ENCODE data around the gene ATP6V0A1. TPM values are rescaled to one million over a fixed set of nuclear protein-coding genes. Genes with fewer than 3 reads are reported as not detected.

ATP6V0A1 gene
- total RNA-seq, 4 donors from 2014 or later = 102 to 194 (median 142) TPM

GRCh38 chr17:42428141-42428944 lies 30.3 kb upstream of the ATP6V0A1 start:
- Histone ChIP-seq H3K36me3 (no peaks in the 10 kb centered on the region), H3K27me3 (no peaks in the 10 kb centered on the region), H3K9me3 (no peaks in the 10 kb centered on the region), H3K4me3 (no peak overlapping the region), H3K27ac (peak overlapping the region; percentile 66), H3K4me1 (peaks cover 62% of the 10 kb centered on the region)
- WGBS = 21% methylated on average over 4 of the region's 4 CpGs
- no peak for TF ChIP-seq POLR2AphosphoS5 (IDR thresholded peaks at IDR 0.05)
- no peak for TF ChIP-seq POLR2A (IDR thresholded peaks at IDR 0.05)
- TF ChIP-seq CTCF (IDR thresholded peaks at IDR 0.05) = peak; percentile 60 to 72
- DNase-seq (ENCODE audit: low spot score in 2 of 2) = peak in 1 of 2 donors; percentile 75

- no peaks in the 10 kb centered on the region for H3K36me3 ChIP-seq
- peaks cover 49% of the 10 kb centered on the region for H3K4me1 ChIP-seq
- 57% methylated on average over 3 of the region's 3 CpGs for WGBS
- H3K27me3 ChIP-seq = no peaks in the 10 kb centered on the region
- no peaks in the 10 kb centered on the region for H3K9me3 ChIP-seq
- peak overlapping the region; percentile 45 for H3K27ac ChIP-seq
- no peak overlapping the region for H3K4me3 ChIP-seq
- DNase-seq (ENCODE audit: low spot score in 2 of 2) = peak in 1 of 2 donors; percentile 32
- peak in 1 of 3 donors; percentile 23 for TF ChIP-seq POLR2AphosphoS5 (IDR thresholded peaks at IDR 0.05)
- TF ChIP-seq EP300 (IDR thresholded peaks at IDR 0.05) = no peak
These were observed 28.8 kb upstream of the ATP6V0A1 start for GRCh38 chr17:42429726-42430447.

- H3K36me3 ChIP-seq = no peaks in the 10 kb centered on the region
- H3K4me1 ChIP-seq = peaks cover 54% of the 10 kb centered on the region
- H3K4me3 ChIP-seq = no peak overlapping the region
- no peak for DNase-seq (ENCODE audit: low spot score in 2 of 2)
- H3K27me3 ChIP-seq = no peaks in the 10 kb centered on the region
- 35% methylated on average over 3 of the region's 3 CpGs for WGBS
- no peaks in the 10 kb centered on the region for H3K9me3 ChIP-seq
- H3K27ac ChIP-seq = peak overlapping the region; percentile 14
- TF ChIP-seq EP300 (IDR thresholded peaks at IDR 0.05) = no peak
- no peak for TF ChIP-seq POLR2AphosphoS5 (IDR thresholded peaks at IDR 0.05)
- TF ChIP-seq POLR2A (IDR thresholded peaks at IDR 0.05) = no peak
- no peak for TF ChIP-seq CTCF (IDR thresholded peaks at IDR 0.05)
These were observed 26.9 kb upstream of the ATP6V0A1 start for GRCh38 chr17:42431758-42432161.

- H3K27me3 ChIP-seq = no peaks in the 10 kb centered on the region
- H3K9me3 ChIP-seq = no peaks in the 10 kb centered on the region
- no peak overlapping the region for H3K4me3 ChIP-seq
- peak in 2 of 3 donors; percentile 72 to 75 for TF ChIP-seq POLR2AphosphoS5 (IDR thresholded peaks at IDR 0.05)
- TF ChIP-seq CTCF (IDR thresholded peaks at IDR 0.05) = no peak
- TF ChIP-seq EP300 (IDR thresholded peaks at IDR 0.05) = no peak
- TF ChIP-seq POLR2A (IDR thresholded peaks at IDR 0.05) = no peak
- WGBS = 51% methylated on average over 6 of the region's 6 CpGs
- peaks cover 25% of the 10 kb centered on the region for H3K4me1 ChIP-seq
- H3K36me3 ChIP-seq = no peaks in the 10 kb centered on the region
- peak in 1 of 2 donors; percentile 76 for DNase-seq (ENCODE audit: low spot score in 2 of 2)
- peak overlapping the region; percentile 79 for H3K27ac ChIP-seq
These were observed 22.3 kb upstream of the ATP6V0A1 start for GRCh38 chr17:42436391-42436790.

GRCh38 chr17:42438600-42439567 lies 19.8 kb upstream of the ATP6V0A1 start:
- 94% methylated on average over 9 of the region's 9 CpGs for WGBS
- DNase-seq (ENCODE audit: low spot score in 2 of 2) = peak; percentile 53 to 63
- Histone ChIP-seq H3K36me3 (no peaks in the 10 kb centered on the region), H3K4me3 (no peak overlapping the region), H3K4me1 (peaks cover 14% of the 10 kb centered on the region), H3K9me3 (no peaks in the 10 kb centered on the region), H3K27ac (no peak overlapping the region), H3K27me3 (no peaks in the 10 kb centered on the region)
- TF ChIP-seq POLR2AphosphoS5 (IDR thresholded peaks at IDR 0.05) (no peak), CTCF (IDR thresholded peaks at IDR 0.05) (peak in 1 of 2 donors; percentile 35)

Measured in suprapubic skin (tissue), 4 donors.